ENCODE results near the gene BMF. TPM values are rescaled to one million over a fixed set of nuclear protein-coding genes. Genes with fewer than 3 reads are reported as not detected.
A peak's percentile ranks its signal among the peaks of the same experiment; 100 is the strongest.

Gene BMF
- total and polyA plus RNA-seq, 4 experiments from 2014 or later: 0.55 to 13.7 (median 7.1) TPM

GRCh38 chr15:40097096-40097967 lies 11.3 kb downstream of the BMF start:
- peaks cover 0 to 1% of the 10 kb centered on the region in 2 donors for H3K36me3 Mint-ChIP-seq
- H3K27me3 Mint-ChIP-seq: peaks cover 0 to 3% of the 10 kb centered on the region in 2 donors
- DNase-seq: no peak
- H3K4me3 Mint-ChIP-seq: peak overlapping the region in 1 of 8 donors; percentile 17
- Histone ChIP-seq H3K9me3 (ENCODE audit: control insufficient read depth in 1 of 2, low read length in 2 of 2) (no peaks in the 10 kb centered on the region), H3K36me3 (ENCODE audit: insufficient read depth, low read length) (no peaks in the 10 kb centered on the region), H3K4me1 (ENCODE audit: insufficient read depth, low read length) (peaks cover 47% of the 10 kb centered on the region), H3K27me3 (ENCODE audit: insufficient read depth, low read length) (no peaks in the 10 kb centered on the region), H3K27ac (ENCODE audit: low read depth, low read length) (no peak overlapping the region), H3K4me3 (ENCODE audit: low read length in 2 of 2) (no peak overlapping the region)
- intact Hi-C loops (cut with micrococcal nuclease): no loop called here
- CTCF ChIA-PET (ENCODE audit: partially characterized antibody): interaction anchor here (0.5 to 10.4 kb wide), 6 partner anchors 10 to 310 kb away, joined by 3 to 152 read pairs (median 4); partner anchors contain the start of gene BMF
- POLR2A ChIA-PET (ENCODE audit: partially characterized antibody): interaction anchor here (1.0 to 3.1 kb wide), 6 partner anchors 9 to 52 kb away, joined by 4 to 30 read pairs (median 6); partner anchors contain the start of gene BMF
- H3K4me1 Mint-ChIP-seq: peaks cover 12 to 39% (median 24%) of the 10 kb centered on the region in 4 donors
- peak overlapping the region in 1 of 7 donors; percentile 64 for H3K27ac Mint-ChIP-seq
- no peaks in the 10 kb centered on the region for H3K9me3 Mint-ChIP-seq

GRCh38 chr15:40096094-40096891 lies 12.4 kb downstream of the BMF start:
- no peak overlapping the region for H3K4me3 ChIP-seq (ENCODE audit: low read length in 2 of 2)
- no peaks in the 10 kb centered on the region for H3K36me3 ChIP-seq (ENCODE audit: insufficient read depth, low read length)
- H3K36me3 Mint-ChIP-seq: peaks cover 1 to 4% of the 10 kb centered on the region in 2 donors
- CTCF ChIA-PET (ENCODE audit: partially characterized antibody): interaction anchor here (0.5 to 10.4 kb wide), 5 partner anchors 12 to 309 kb away, joined by 3 to 152 read pairs (median 4); partner anchors contain the start of gene BMF
- H3K27ac Mint-ChIP-seq: peak overlapping the region in 4 of 7 donors; percentile 14 to 74 (median 60)
- no peak for DNase-seq
- intact Hi-C loops (cut with micrococcal nuclease): no loop called here
- no peaks in the 10 kb centered on the region for H3K27me3 ChIP-seq (ENCODE audit: insufficient read depth, low read length)
- H3K27me3 Mint-ChIP-seq: peaks cover 0 to 4% of the 10 kb centered on the region in 2 donors
- POLR2A ChIA-PET (ENCODE audit: partially characterized antibody): interaction anchor here (1.3 to 1.9 kb wide), 3 partner anchors 10 to 12 kb away, joined by 3 to 6 read pairs (median 4); partner anchors contain the start of gene BMF
- H3K4me1 Mint-ChIP-seq: peaks cover 7 to 31% (median 20%) of the 10 kb centered on the region in 4 donors
- no peak overlapping the region for H3K27ac ChIP-seq (ENCODE audit: low read depth, low read length)
- peaks cover 41% of the 10 kb centered on the region for H3K4me1 ChIP-seq (ENCODE audit: insufficient read depth, low read length)
- H3K9me3 Mint-ChIP-seq: no peaks in the 10 kb centered on the region
- no peaks in the 10 kb centered on the region for H3K9me3 ChIP-seq (ENCODE audit: control insufficient read depth in 1 of 2, low read length in 2 of 2)
- peak overlapping the region in 1 of 8 donors; percentile 5 for H3K4me3 Mint-ChIP-seq

GRCh38 chr15:40095371-40096093 lies 13.1 kb downstream of the BMF start:
- peaks cover 33% of the 10 kb centered on the region for H3K4me1 ChIP-seq (ENCODE audit: insufficient read depth, low read length)
- no peak overlapping the region for H3K4me3 Mint-ChIP-seq

GRCh38 chr15:40094156-40094555 lies 14.5 kb downstream of the BMF start:
- peaks cover 19% of the 10 kb centered on the region for H3K4me1 ChIP-seq (ENCODE audit: insufficient read depth, low read length)

More at GRCh38 chr15:40095371-40096093, 13.1 kb downstream of the BMF start:
- Histone ChIP-seq H3K27ac (ENCODE audit: low read depth, low read length) (no peak overlapping the region), H3K36me3 (ENCODE audit: insufficient read depth, low read length) (no peaks in the 10 kb centered on the region), H3K4me3 (ENCODE audit: low read length in 2 of 2) (no peak overlapping the region), H3K27me3 (ENCODE audit: insufficient read depth, low read length) (no peaks in the 10 kb centered on the region), H3K9me3 (ENCODE audit: control insufficient read depth in 1 of 2, low read length in 2 of 2) (no peaks in the 10 kb centered on the region)
- peaks cover 3 to 23% (median 14%) of the 10 kb centered on the region in 4 donors for H3K4me1 Mint-ChIP-seq
- no peaks in the 10 kb centered on the region for H3K9me3 Mint-ChIP-seq
- intact Hi-C loops (cut with micrococcal nuclease): no loop called here
- H3K36me3 Mint-ChIP-seq: peaks cover 1 to 4% of the 10 kb centered on the region in 2 donors
- POLR2A ChIA-PET (ENCODE audit: partially characterized antibody): interaction anchor here (1.3 to 1.9 kb wide), 4 partner anchors 9 to 13 kb away, joined by 3 to 6 read pairs (median 4); partner anchors contain the start of gene BMF
- CTCF ChIA-PET (ENCODE audit: partially characterized antibody): interaction anchor here (1.4 to 10.4 kb wide), 2 partner anchors 13 to 50 kb away, joined by 4 to 152 read pairs; partner anchors contain the start of gene BMF
- no peak for DNase-seq
- H3K27ac Mint-ChIP-seq: peak overlapping the region in 3 of 7 donors; percentile 7 to 29 (median 22)
- peaks cover 0 to 2% of the 10 kb centered on the region in 2 donors for H3K27me3 Mint-ChIP-seq

GRCh38 chr15:40092979-40093869 lies 15.5 kb downstream of the BMF start:
- no peaks in the 10 kb centered on the region for H3K27me3 ChIP-seq (ENCODE audit: insufficient read depth, low read length)
- no peak for DNase-seq
- POLR2A ChIA-PET (ENCODE audit: partially characterized antibody): interaction anchor here (1.7 kb wide), 1 partner anchor 12 kb away, joined by 6 read pairs; no protein-coding TSS in a partner anchor
- Mint-ChIP-seq H3K27me3 (peaks cover 0 to 2% of the 10 kb centered on the region in 2 donors), H3K9me3 (no peaks in the 10 kb centered on the region), H3K4me3 (no peak overlapping the region), H3K4me1 (peaks cover 0 to 7% (median 4%) of the 10 kb centered on the region in 4 donors), H3K36me3 (peaks cover 1 to 4% of the 10 kb centered on the region in 2 donors), H3K27ac (no peak overlapping the region)
- H3K27ac ChIP-seq (ENCODE audit: low read depth, low read length): no peak overlapping the region
- H3K36me3 ChIP-seq (ENCODE audit: insufficient read depth, low read length): no peaks in the 10 kb centered on the region
- no peak overlapping the region for H3K4me3 ChIP-seq (ENCODE audit: low read length in 2 of 2)
- CTCF ChIA-PET (ENCODE audit: partially characterized antibody): interaction anchor here (0.6 to 10.4 kb wide), 5 partner anchors 15 to 124 kb away, joined by 3 to 152 read pairs (median 3); partner anchors contain the start of gene BMF
- H3K9me3 ChIP-seq (ENCODE audit: control insufficient read depth in 1 of 2, low read length in 2 of 2): no peaks in the 10 kb centered on the region
- peaks cover 10% of the 10 kb centered on the region for H3K4me1 ChIP-seq (ENCODE audit: insufficient read depth, low read length)
- intact Hi-C loops (cut with micrococcal nuclease): no loop called here

More at GRCh38 chr15:40094156-40094555, 14.5 kb downstream of the BMF start:
- Mint-ChIP-seq H3K36me3 (peaks cover 1 to 4% of the 10 kb centered on the region in 2 donors), H3K4me1 (peaks cover 3 to 16% (median 13%) of the 10 kb centered on the region in 4 donors), H3K4me3 (no peak overlapping the region), H3K27ac (no peak overlapping the region), H3K27me3 (peaks cover 0 to 2% of the 10 kb centered on the region in 2 donors), H3K9me3 (no peaks in the 10 kb centered on the region)
- CTCF ChIA-PET (ENCODE audit: partially characterized antibody): interaction anchor here (1.1 to 10.4 kb wide), 3 partner anchors 14 to 49 kb away, joined by 3 to 152 read pairs (median 4); partner anchors contain the start of gene BMF
- no peaks in the 10 kb centered on the region for H3K36me3 ChIP-seq (ENCODE audit: insufficient read depth, low read length)
- H3K27me3 ChIP-seq (ENCODE audit: insufficient read depth, low read length): no peaks in the 10 kb centered on the region
- no peak overlapping the region for H3K27ac ChIP-seq (ENCODE audit: low read depth, low read length)
- DNase-seq: no peak
- no peak overlapping the region for H3K4me3 ChIP-seq (ENCODE audit: low read length in 2 of 2)
- H3K9me3 ChIP-seq (ENCODE audit: control insufficient read depth in 1 of 2, low read length in 2 of 2): no peaks in the 10 kb centered on the region
- intact Hi-C loops (cut with micrococcal nuclease): no loop called here
- POLR2A ChIA-PET (ENCODE audit: partially characterized antibody): interaction anchor here (1.7 to 1.8 kb wide), 2 partner anchors 11 to 14 kb away, joined by 4 to 6 read pairs; partner anchors contain the start of gene BMF

Data from CD4-positive, alpha-beta memory T cell (primary cell).